NB4 (cell line): ENCODE data around the gene MIA.
"Not testable (repeated sequence)": the region's sequence is repeated elsewhere in the genome, so short reads cannot be mapped to it uniquely, and the experiment has no call there.

Source experiments
- POLR2A ChIP-seq: IDR thresholded peaks from 2 replicates; pipeline ENCODE4 v1.6.1; 2011; ENCODE audit warnings: mild to moderate bottlenecking; ENCODE audit not compliant: insufficient read length; ENCODE audit errors: extremely low read depth
- TF ChIP-seq, protein P1 (sequence below): IDR thresholded peaks from one replicate; pipeline ENCODE4 v1.5.1; 2012; ENCODE audit warnings: low read depth, low read length

DNA sequence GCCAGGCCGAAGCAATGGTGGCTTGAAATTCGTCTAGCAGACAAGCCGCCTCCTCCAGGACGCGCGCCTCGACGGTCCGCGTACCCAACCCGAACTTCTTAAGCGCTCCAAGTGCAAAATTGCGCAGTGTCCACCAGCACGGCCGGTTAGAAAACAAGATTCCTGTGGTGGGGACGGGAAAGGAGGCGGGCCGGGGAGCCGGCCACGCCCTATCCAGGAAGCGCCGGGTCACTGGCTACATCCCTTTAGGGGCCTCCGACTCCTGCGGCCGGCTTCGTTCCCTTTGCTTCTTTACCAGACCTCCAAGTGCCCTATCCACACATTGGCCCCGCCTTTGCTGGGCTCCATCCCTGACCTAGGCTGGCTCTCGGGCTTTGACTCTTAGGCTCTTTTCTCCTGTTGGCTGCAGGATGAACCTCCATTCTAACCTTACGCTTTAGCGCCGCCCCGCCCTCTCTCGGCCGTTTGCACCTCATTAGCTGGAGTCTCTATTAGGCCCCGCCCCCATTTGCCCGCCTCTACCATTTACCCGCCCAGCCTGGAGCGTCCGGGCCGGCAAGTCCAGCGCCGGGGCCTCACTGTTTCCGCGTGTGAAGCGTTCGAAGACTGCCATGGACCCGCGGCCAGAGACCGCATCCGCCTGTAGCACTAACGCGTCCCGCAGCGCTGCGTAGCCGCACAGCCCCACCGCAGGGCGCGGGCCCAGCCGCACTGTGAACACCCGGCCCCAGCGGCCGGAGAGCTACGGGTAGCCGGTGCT lies 35.5 kb downstream of the MIA start:
- TF ChIP-seq, protein P1, sequence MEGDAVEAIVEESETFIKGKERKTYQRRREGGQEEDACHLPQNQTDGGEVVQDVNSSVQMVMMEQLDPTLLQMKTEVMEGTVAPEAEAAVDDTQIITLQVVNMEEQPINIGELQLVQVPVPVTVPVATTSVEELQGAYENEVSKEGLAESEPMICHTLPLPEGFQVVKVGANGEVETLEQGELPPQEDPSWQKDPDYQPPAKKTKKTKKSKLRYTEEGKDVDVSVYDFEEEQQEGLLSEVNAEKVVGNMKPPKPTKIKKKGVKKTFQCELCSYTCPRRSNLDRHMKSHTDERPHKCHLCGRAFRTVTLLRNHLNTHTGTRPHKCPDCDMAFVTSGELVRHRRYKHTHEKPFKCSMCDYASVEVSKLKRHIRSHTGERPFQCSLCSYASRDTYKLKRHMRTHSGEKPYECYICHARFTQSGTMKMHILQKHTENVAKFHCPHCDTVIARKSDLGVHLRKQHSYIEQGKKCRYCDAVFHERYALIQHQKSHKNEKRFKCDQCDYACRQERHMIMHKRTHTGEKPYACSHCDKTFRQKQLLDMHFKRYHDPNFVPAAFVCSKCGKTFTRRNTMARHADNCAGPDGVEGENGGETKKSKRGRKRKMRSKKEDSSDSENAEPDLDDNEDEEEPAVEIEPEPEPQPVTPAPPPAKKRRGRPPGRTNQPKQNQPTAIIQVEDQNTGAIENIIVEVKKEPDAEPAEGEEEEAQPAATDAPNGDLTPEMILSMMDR: not testable (repeated sequence)
- not testable (repeated sequence) for TF ChIP-seq POLR2A
